GM19455 (cell line): ENCODE results near the gene FAM120C.

ENCODE experiments used
- ATAC-seq: cut with Tn5 transposase; IDR thresholded peaks from one replicate; pipeline ENCODE4 v1.9.1; 2021; ENCODE audit not compliant: unreplicated experiment

Gene FAM120C

DNA sequence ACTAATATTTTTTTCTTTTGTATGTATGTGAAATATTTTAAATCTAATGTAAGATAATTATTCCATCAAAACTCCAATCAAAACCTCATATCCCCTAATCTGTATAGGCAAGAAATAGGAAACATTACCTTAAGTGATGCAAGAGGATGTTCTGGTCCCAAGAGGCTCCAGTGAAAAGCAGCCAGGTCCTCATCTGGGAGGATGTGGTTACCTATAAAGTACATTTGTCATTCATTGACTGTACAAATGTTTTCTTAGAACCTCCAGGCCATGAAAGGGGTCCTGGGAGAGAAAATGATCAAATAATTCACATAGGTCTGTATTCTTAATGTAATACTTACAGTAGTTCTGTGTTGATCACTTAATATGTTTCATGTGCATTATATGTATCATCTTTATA lies 25.5 kb downstream of the FAM120C start:
- ATAC-seq: no peak

DNA sequence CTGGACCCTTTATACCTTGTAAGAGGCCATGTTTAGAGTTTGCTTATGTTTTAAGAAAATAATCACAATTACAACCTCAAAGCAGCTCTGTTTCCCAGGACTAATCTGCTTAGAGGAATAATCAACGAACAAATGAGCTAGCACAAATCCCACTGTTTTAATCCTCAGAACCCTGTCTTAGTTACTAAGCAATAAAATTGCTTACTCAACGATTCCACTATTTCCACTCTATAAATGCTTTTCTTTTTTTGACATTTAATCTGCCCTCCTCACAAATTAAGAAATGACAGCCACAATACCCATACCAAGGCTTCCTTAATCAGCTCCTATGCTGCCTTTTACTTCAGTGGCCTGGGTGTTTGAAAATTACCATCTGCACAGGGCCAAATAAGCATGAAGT lies 48.8 kb downstream of the FAM120C start:
- no peak for ATAC-seq

DNA sequence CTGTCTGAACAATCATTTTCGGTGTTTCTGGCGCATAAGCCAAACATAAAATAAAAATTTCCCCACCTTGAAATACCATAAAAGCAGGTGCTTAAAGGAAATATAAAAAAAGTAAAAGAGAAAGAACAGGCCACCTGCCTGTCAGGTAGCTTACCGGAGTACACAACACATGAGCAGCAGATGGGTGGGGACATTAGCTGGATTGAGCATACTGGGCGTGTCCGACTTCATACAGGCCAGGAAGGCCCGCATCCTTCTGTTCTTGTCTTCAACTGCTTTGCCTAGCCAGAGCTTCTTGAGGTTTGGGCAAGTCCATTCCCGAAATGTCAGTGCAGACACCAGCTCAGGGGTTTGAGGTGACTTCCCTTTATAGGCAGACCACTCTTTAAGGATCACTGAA lies 66.7 kb downstream of the FAM120C start:
- no peak for ATAC-seq

DNA sequence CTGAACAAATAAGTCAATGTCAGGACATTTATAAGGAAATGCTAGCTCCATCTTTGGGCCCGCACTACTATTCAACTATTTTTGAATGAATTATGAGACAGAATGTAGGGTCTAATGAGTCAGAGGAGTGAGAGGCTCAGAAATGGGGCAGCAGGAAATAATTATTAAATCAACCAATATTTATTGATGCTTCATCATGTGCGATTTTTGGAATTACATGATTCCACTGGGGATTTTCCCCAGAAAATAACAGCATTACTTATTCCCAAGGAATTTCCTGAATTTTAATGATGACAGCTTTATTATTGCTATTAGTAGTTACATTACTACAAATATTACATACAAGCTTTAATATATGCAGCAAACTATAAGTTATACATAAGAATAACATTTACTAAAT lies 89.5 kb downstream of the FAM120C start:
- no peak for ATAC-seq

DNA sequence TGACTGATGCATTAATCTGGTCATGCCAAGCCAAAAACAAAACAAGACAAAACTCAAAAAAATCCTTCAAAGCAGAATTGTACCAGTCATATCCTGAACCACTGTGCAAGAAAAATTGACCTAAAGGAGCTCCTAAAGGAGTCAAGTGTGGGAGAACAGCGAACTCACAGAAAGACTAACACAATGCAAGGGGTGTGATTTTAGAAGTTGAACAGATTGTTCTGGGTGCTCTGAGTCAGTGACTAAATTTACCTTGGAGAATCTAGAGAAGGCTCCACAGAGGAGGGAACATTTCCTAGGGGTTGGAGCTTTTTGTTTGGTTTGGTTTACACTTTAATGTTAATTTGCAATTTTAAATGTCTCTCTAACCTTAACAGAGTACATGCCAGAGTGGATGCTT lies 89.9 kb downstream of the FAM120C start:
- ATAC-seq: no peak

DNA sequence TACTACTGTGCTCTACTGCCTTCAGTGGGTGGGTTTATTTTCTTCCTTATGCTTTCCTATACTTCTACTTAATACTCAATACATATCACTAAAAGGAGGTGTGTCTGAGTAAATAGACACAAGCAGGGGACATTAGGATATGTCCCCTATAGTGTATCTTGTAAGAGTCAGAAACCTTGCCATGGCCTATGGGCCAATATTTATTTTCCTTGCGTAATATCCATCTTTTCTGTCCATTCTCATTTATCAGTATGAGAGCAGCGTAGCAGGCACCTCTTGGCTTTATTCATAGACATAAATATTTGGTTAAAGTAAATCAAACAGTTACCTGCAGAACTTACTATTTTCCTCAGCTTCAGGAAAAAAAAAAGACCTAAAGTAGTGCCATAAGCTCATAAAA lies 92.2 kb downstream of the FAM120C start:
- no peak for ATAC-seq

DNA sequence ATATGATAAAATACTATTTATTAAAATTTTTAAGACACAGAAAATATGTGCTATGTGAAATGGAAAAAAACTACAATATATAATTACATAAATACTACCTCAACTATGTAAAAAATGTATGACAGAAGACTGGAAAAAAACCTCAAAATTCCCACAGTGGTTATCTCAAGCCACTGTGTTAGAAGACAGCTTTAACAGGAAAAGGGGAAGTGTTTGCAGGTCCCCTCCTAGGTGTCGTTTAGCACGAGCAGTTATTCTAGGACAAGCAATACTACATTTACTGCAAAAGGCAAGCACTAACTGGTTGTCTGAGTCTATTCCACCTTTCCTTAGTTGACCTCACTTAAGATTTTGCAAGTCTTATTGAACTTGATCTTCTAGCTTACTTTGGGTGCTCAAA lies 93.9 kb downstream of the FAM120C start:
- ATAC-seq: no peak

DNA sequence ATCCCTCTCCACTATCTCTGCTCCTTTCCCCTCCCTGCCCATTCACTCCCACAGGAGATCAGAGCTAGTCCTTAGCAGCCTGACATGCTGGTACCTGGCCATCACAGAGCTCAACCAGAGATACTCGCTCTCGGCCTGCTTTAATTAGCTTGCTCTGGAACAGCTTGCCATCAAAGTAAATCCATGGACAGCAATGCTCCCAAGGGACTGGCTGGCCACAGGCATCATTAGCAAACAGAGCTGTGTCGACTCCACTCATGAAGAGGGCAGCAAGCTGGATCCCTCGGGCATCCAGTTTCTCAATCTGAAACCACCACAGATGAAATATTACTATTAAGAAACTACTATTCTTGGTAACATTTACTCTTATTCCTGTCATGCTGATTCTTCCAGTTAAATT lies 95.4 kb downstream of the FAM120C start:
- no peak for ATAC-seq

DNA sequence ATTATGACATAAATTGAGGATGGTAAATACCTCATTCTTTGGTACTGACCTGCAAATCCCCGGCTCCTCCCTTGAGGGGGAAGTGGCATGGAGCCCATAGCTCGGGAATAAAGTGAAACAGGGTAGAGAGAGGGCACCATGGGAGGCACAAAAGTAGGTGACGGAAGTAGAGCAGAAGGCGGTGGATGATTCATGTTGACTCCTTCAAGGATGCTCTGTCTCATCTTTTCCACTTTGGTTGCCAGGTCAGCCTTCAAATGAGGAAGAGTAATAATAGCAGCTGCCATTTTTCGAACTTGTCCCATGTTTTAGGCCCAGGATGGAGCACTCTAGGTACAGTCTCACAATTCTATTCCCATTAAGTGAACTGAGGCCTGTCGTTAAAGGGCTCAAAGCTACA lies 97.4 kb downstream of the FAM120C start:
- ATAC-seq: no peak

DNA sequence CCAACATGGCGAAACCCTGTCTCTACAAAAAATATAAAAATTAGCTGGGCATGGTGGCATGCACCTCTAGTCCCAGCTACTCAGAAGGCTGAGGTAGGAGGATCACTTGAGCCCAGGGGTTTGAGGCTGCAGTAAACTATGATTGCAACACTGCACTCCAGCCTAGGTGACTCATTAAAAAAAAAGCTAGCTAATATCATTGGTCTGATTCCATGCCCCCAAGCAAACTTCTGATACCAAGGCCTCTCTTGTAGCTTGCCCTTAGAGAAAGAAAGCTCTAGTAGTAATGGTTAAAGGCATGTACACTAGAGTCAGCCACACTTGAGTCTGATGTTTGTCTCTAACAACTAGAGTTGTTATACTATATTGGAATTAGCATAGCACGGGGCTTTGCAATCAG lies 106.2 kb downstream of the FAM120C start:
- no peak for ATAC-seq

DNA sequence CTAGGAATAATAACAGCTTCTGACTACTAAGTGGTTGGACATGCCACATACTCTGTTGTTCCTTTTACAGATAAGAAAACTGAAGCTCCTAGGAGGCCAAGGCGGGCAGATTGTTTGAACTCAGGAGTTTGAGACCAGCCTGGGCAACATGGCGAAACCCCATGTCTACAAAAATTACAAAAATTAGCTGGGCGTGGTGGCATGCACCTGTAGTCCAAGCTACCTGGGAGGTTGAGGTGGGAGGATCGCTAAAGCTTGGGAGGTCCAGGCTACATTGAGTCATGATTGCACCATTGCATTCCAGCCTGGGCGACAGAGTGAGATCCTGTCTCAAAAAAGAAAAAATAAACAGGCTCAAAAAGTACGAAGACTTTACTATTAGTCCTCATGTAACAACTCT lies 108.2 kb downstream of the FAM120C start:
- ATAC-seq: no peak

DNA sequence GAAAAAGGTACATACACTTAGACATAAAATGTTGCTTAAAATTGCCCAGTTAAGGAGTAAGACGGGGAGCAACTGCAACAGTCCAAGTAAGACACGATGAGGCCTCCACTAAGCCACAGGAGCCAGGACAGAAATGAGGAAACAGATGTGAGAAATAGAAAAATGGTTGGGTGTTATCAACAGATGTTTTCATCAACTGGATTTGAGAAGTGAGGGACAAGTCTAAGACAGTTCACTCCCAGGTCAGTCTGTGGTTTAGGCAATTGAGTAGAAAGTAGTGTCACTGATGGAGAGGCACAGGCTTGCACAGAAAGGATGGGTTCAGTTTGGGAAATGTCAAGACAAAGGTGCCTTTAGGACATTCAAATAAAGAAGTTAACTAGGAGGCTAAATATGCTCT lies 115.3 kb downstream of the FAM120C start:
- no peak for ATAC-seq

DNA sequence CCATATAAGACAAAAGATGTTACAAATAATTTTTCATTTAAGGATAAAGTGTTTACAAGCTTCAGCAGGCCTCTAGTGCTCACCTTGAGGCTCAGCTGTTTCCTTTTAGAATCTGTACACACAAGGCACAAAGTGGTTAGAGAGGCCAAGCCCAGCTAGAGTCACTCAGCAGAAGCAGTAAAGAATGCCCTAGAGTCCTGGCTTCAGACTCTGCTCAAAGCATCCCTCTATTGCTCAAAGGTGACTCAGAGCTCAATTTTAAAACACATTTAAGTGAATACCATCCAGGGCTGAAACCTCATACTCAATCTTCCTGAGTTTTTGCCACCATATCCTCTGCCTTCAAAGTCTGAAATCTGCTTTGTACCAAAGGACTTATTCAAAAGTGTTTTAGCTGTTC lies 116.2 kb downstream of the FAM120C start:
- no peak for ATAC-seq

DNA sequence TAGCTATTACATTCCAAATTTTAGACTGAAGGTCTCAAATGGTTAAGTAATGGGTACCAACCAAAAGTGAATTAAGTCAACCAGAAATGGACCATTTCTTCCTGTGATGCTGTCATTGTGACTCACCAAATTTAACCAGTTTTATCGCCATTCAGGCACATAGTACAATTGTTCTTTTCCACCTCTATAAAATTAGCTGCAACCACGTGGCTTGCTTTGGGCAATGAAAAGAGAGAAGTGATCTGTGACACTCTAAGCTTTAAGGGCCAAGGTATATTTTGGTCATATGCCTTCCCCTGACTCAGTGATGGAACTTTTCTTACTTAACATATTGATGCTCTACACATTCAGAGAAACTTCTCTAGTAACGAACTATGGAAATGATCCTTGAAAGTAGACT lies 118.5 kb downstream of the FAM120C start:
- ATAC-seq: no peak

DNA sequence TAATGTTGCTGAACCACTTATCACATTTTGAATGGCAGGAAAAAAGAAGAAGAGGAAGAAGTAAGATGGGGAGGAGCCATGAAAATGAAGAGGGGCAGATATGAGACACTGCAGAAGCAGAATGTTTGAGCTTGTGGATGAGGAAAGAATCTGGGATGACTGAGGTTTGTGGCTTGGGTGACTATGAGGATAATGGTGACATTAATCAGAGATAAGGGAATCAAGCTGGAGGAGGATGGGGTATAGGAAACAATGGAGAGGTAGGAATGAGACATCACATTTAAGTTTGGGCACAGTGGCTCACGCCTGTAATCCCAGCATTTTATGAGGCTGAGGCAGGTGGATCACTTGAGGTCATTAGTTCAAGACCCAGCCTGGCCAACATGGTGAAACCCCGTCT lies 119.7 kb downstream of the FAM120C start:
- no peak for ATAC-seq

DNA sequence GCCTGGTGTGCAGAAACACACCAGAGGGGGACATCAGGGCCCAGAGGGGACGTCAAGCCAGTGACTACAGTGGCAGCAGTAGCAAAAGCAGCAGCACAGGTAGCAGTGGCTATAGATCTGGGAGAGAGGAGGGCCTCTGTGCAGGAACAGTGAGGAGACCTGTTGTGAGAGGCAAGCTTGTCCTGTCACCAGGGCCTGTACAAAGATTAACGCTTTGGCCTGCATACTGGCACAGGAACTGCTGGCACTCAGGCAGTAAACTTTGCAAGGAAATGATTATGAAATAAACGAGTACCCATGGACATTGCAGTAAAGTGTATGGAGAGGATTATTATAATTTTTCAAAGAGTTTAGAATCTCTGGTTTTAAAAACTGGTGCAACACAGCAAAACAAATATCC lies 133.3 kb downstream of the FAM120C start:
- ATAC-seq: no peak

DNA sequence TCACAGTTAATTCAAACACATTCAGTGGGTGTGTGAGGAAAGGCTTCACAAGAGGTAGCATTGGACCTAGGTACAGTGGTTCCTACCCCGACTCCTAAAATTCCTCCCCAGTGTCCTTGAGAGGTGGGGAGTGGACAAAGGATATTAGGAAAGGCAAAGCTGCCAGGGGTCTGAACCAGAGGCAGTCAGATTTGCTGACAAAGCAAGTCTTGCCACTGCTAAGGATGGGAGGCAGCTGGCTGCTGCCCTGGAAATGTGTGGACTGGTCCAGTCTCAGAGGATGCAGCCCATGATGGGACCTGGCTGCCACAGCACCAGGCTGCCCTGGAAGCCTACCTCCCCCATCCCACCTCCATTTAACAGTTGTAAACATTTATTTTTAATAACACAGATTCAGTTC lies 134.6 kb downstream of the FAM120C start:
- no peak for ATAC-seq

DNA sequence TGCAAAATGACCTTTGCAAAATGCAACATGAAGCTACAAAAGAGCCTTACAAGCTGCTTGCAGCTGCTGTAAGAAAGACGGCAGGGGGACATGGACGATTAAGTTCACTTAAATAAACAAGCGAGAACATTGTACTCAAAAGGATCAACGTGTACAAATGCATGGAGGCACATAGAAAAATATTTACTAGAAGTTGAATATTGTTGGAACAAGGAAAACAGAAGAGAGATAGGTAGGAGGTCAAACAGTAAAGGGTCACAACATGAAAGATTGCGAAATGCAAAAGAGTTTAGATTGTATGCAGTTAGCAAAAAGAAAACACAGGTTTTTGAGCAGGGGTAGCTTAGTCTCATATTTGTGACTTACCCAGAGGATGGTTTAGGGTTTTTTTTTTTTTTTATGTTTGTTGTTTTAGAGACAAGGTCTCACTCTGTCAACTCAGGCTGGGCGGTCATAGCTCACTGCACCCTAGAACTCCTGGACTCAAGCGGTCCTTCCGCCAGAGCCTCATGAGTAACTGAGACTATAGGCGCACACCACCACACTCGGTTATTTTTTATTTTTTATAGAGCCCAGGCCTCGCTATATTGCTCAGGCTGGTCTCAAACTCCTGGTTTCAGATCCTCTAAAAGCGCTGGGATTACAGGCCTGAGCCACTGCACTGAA lies 137.4 kb downstream of the FAM120C start:
- ATAC-seq: no peak

DNA sequence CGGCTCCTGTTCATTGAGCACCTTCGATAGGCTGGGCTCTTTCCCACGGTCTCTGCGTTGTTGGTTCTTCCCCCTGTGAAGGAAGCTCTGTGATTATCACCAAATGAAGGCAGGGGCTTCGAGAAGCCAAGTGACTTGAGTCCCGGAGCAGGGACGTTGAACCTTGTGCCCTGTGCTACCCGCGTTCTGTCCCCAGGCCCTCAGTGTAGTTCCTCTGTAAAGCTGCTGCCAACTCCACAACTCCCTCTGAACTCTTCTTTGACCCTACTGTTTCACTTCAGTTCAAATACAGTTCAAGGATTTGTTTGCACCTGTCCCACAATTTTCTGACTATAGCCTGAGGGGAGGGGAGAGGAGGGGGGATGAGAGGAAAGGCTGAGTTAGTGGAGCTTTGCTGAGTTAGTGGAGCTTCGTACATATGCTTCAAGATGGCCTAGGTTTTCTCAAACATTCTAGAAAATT lies 138.1 kb downstream of the FAM120C start:
- no peak for ATAC-seq

DNA sequence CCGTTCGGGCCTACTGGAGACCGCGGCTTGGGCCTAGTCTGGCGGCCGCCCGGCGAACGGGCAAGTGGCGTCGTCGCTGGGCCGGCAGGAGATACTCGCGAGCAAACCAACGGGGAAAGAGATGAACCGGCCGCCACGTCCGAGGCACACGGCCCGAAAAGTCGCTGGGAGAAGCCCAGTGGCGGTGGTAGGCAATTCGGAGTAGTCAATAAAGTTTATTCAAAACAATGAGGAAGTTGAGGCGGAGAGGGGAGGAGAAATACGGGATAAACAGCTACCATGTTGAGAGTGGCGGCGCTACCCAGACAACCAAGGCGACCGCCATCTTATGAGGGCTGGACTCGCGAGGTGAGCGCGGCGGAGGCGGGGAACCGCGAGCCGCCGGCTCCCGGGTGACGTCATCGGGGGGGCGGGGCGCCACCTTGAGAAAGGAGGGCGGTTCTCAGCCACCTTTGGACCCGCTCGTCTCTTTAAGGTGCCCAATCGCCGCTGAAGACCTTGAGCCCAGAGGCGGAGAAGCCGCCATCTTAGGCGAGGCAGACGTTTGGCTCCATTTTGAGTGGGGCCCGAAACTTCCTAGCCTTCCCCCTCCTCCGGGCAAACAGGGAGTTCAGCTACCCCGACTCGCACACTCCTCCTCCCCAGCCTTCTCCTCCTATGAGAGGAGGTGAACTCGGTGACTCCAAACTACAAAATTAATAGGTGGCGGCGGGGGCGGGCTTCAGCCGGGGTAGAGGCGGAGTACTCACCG lies 138.8 kb downstream of the FAM120C start, which contains the start of gene PHF8:
PHF8 (minus strand) TSS at position 348 of the 751 bp plus-strand sequence. CDS start 1,745 bp downstream, outside the sequence.
- peak; percentile 83 for ATAC-seq

DNA sequence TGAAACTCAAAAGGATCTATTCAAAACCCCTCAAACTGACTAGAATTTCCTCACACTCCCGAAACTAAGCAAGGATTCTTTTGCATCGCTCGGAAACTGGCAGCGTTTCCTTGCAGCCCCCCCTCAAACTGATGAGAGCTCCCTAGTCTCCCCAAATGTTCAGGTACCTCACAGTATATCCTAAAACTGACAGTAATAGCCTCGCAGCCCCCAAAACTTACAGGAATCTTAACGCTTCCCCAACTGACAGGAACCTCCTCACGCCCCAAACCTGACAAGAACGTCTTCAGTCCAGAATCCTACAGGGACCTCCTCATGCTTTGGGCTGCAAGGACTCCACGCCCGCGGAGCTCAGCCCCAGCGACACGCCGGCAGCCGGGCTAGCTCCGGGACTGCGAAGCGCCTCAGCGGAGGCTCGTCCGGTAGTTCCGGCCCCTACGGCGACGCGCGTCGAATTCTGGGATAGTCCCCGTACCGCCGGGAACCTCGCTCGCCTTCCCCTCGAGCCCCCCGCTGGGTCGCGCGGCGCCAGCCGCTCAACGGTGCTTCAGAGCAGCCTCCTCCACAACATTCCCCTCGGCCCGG lies 139.4 kb downstream of the FAM120C start:
- peak; percentile 23 for ATAC-seq

DNA sequence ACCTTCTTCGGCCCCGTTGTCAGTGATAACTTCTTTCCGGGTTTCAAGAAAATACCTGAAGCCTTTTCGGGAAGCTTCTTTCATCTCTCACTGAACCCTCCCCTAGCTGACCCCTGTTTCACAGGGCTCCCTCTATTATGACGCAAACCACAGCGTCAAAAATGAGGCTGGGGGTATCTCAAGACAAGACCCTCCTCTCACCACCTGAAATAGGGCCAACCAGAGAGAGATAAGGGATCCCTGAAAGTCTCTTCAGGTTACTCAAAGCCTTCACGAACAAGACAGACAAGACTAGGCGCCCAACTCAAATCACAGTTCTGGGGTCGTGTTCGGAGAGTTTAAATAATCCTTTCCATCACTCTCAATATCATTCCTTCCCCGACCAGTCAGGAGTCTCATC lies 140.0 kb downstream of the FAM120C start:
- ATAC-seq: no peak
